ENCODE data around the gene TXNL1.
"Not testable (repeated sequence)": the region's sequence is repeated elsewhere in the genome, so short reads cannot be mapped to it uniquely, and the experiment has no call there.

The TXNL1 gene

DNA sequence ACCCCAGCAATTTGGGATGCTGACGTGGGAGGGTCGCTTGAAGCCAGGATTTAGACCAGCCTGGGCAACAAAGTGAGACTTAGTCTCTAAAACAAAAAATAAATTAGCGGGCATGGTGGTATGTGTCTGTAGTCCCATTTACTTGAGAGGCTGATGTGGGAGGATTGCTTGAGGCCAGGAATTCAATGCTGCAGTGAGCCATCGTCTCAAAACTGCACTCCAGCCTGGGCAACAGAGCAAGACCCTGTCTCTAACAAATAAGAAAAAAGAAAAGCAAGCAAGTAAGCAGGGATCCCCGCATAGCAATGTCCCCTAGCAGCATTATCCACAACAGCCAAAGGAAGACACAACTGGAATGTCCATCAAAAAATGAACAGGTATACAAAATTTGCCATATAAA lies 3.4 kb downstream of the TXNL1 start:
- peaks cover 9% of the 10 kb centered on the region for H3K36me3 Mint-ChIP-seq

DNA sequence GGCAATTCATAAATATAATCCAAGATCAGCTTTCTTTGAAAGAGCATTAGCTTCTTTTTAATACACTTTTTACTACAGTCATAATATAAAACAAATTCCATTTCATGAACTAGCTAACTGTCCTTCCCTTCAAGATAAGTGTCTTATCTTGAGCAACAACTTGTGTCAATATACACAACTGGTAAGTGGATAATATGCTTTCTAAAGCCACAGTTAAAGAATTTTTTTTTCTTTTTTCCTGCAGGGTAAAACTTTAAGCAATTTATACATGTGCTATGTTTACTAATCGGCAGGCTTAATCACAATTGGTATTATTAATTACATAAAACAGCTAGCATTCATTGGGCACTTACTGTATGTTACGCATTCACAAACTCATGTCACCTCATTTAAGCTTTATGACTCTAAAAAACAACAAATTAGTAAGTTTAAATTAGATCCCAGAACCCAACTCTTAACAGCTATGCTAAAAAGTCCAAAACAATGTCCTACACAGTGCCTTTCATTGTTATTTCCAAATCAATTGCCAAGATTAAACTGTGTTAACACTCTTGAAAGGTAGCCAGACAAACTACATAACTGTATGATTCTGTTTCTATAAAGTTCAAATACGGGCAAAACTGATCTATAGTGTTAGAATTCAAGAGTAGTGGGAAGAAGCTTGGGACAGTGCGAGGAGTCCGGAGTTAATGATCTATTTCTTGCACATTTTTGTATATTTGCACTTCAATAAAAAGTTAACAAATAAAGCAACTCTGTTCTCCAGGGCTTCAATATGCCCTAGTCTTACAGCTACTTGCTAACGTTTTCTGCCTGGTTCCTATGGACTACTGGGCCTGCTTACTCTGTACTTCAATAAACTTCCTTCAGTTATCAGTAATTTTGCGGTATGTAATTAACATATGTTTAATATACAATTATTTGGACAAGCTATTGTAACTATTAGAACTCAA lies 6.0 kb downstream of the TXNL1 start:
- H3K27me3 Mint-ChIP-seq = no peaks in the 10 kb centered on the region
- H3K4me1 Mint-ChIP-seq = peaks cover 47% of the 10 kb centered on the region
- H3K4me3 Mint-ChIP-seq = no peak overlapping the region
- no peaks in the 10 kb centered on the region for H3K9me3 Mint-ChIP-seq
- H3K36me3 Mint-ChIP-seq = peaks cover 11% of the 10 kb centered on the region
- DNase-seq (ENCODE audit: low spot score in 2 of 2) = no peak
- no peak for ATAC-seq (ENCODE audit: low read depth)
- no peak overlapping the region for H3K27ac Mint-ChIP-seq

More for the DNA sequence above, 3.4 kb downstream of the TXNL1 start:
- H3K4me3 Mint-ChIP-seq = no peak overlapping the region
- DNase-seq (ENCODE audit: low spot score in 2 of 2) (no peak), ATAC-seq (ENCODE audit: low read depth) (no peak)
- H3K9me3 Mint-ChIP-seq = peaks cover 1% of the 10 kb centered on the region
- H3K27ac Mint-ChIP-seq = peak overlapping the region; percentile 11
- peaks cover 41% of the 10 kb centered on the region for H3K4me1 Mint-ChIP-seq
- no peaks in the 10 kb centered on the region for H3K27me3 Mint-ChIP-seq

DNA sequence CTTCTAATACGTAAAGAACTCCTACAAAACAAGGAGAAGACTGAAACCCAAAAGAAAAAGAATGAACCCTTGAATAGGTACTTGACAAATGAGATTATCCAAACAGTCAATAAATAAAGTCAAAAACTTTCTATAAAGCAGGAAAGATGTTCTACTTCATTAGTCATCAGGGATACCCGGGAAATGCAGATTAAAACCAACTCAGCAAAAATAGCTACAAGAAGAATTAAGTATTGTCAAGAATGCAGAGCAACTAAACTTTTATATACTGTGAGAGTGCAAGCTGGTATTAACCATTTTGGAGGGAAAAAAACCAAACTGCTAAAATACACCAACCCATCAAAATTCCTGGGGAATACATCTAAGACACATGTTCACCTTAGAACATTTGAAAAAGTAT lies 10.4 kb downstream of the TXNL1 start:
- no peak overlapping the region for H3K27ac Mint-ChIP-seq

DNA sequence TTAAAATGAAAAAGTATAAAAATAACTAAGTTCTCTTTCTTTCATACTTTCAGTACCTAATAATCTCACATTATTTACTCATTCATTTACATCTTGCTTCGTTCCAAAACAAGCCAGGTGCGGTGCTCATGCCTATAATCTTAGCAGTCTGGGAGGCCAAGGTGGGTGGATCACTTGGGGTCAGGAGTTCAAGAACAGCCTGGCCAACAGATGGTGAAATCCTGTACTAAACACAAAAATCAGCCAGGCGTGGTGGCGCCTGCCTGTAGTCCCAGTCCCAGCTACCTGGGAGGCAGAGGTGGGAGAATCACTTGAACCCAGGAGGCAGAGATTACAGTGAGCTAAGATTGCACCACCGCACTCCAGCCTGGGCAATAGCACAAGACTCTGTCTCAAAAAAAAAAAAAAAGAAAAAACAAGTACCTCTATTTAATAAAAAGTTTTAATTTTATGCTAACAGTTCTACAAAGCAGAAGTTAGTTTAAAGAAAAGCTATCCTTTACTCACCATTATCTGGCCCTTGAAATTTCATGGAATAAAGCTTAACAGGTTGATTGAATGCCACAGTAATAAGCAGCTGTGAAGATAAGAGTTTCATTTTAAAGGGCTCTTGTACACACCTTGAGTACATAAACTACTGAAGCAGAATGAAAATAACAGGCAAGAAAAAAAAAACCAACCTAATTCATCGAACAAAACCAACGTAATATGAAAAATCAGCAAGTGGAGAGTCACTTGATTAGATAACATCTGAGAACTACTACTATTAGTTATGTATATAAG lies 22.5 kb downstream of the TXNL1 start:
- ATAC-seq (ENCODE audit: low read depth) = no peak
- Mint-ChIP-seq H3K9me3 (no peaks in the 10 kb centered on the region), H3K4me3 (no peak overlapping the region), H3K27me3 (no peaks in the 10 kb centered on the region), H3K36me3 (peaks cover 37% of the 10 kb centered on the region), H3K4me1 (peaks cover 6% of the 10 kb centered on the region), H3K27ac (peak overlapping the region; percentile 65)
- DNase-seq (ENCODE audit: low spot score in 2 of 2) = no peak

More for the DNA sequence above, 10.4 kb downstream of the TXNL1 start:
- Mint-ChIP-seq H3K4me3 (no peak overlapping the region), H3K9me3 (no peaks in the 10 kb centered on the region), H3K36me3 (peaks cover 6% of the 10 kb centered on the region), H3K4me1 (peaks cover 28% of the 10 kb centered on the region), H3K27me3 (no peaks in the 10 kb centered on the region)
- ATAC-seq (ENCODE audit: low read depth) (no peak), DNase-seq (ENCODE audit: low spot score in 2 of 2) (no peak)

DNA sequence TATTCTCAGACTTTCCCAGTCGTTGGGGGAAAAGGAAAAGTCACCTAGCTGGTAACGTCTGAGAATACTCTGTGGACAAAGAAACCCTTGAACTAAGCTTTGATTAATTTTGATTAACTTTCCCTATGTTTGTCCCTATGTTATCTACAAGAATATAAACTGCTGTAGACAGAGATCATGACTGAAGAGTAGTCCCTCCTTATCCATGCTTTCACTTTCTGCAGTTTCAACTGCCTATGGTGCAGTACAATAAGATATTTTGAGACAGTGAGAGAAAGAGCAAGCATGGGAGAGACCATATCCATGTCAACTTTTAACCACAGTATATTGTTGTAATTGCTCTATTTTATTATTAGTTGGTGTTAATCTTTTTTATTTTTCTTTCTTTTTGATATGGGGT lies 31.8 kb downstream of the TXNL1 start:
- H3K4me1 Mint-ChIP-seq = peaks cover 2% of the 10 kb centered on the region
- H3K27me3 Mint-ChIP-seq = no peaks in the 10 kb centered on the region
- peaks cover 30% of the 10 kb centered on the region for H3K36me3 Mint-ChIP-seq
- no peak overlapping the region for H3K27ac Mint-ChIP-seq
- no peaks in the 10 kb centered on the region for H3K9me3 Mint-ChIP-seq
- DNase-seq (ENCODE audit: low spot score in 2 of 2) (no peak), ATAC-seq (ENCODE audit: low read depth) (no peak)
- no peak overlapping the region for H3K4me3 Mint-ChIP-seq

DNA sequence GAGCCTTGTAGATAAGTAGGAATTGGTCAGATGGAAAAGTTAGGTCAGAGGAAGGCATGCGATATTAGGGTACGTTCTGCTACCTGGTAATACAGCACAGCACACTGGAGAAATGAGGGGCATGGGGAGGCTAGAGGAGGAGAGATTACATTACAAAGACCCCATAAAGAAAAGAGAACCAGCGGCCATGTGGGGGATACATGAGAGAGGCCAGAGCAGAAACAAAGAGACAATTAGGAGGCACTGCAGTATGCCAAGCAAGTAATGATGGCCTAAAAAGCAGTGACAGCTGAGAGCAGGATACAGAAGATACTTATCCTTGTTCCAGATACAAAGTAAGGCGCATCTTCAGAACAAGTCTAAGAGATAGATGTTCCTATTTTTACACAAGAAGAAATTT lies 40.0 kb downstream of the TXNL1 start:
- H3K27me3 Mint-ChIP-seq = no peaks in the 10 kb centered on the region
- DNase-seq (ENCODE audit: low spot score in 2 of 2) (no peak), ATAC-seq (ENCODE audit: low read depth) (no peak)
- H3K27ac Mint-ChIP-seq = no peak overlapping the region
- H3K36me3 Mint-ChIP-seq = peaks cover 1% of the 10 kb centered on the region
- H3K4me1 Mint-ChIP-seq = no peaks in the 10 kb centered on the region
- no peaks in the 10 kb centered on the region for H3K9me3 Mint-ChIP-seq
- no peak overlapping the region for H3K4me3 Mint-ChIP-seq

DNA sequence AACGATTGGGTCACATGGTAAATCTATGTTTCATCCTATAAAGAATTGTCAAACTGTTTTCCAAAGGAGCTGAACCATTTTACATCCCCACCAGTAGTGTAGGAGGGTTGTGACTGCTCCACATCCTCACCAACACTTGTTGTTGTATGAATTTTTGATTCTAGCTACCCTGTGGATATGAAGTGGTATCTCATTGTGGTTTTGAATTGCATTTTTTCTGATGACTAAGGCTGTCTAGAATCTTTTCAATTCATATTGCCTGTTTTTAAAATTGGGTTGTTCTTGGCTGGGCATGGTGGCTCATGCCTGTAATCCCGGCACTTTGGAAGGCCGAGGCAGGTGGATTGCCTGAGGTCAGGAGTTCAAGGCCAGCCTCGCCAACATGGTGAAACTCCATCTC lies 44.5 kb downstream of the TXNL1 start:
- no peak for ATAC-seq (ENCODE audit: low read depth)
- DNase-seq (ENCODE audit: low spot score in 2 of 2) = no peak
- no peaks in the 10 kb centered on the region for H3K36me3 Mint-ChIP-seq
- H3K4me3 Mint-ChIP-seq = no peak overlapping the region
- no peak overlapping the region for H3K27ac Mint-ChIP-seq
- no peaks in the 10 kb centered on the region for H3K9me3 Mint-ChIP-seq
- no peaks in the 10 kb centered on the region for H3K27me3 Mint-ChIP-seq
- no peaks in the 10 kb centered on the region for H3K4me1 Mint-ChIP-seq

DNA sequence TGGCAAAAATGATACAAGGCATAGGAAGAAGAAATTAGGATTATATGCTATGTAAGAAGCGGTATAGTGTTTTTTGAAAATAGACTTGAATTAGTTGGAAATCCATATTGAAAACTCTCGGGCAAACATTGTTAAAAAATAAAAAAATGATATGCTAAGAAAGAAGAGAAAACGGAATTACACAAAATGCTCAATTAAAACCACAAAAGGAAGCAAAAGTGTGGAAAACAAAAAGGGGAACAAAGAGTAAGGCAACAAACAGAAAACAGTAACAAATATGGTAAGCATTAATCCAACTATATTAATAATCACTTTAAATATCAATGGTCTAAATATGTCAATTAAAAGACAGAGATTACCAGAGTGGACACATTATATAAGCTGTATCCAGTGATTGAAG lies 58.4 kb downstream of the TXNL1 start:
- H3K27ac Mint-ChIP-seq = no peak overlapping the region
- H3K4me1 Mint-ChIP-seq = peaks cover 2% of the 10 kb centered on the region
- H3K27me3 Mint-ChIP-seq = peaks cover 3% of the 10 kb centered on the region
- no peaks in the 10 kb centered on the region for H3K9me3 Mint-ChIP-seq
- ATAC-seq (ENCODE audit: low read depth) = no peak
- no peak overlapping the region for H3K4me3 Mint-ChIP-seq
- no peaks in the 10 kb centered on the region for H3K36me3 Mint-ChIP-seq
- no peak for DNase-seq (ENCODE audit: low spot score in 2 of 2)

DNA sequence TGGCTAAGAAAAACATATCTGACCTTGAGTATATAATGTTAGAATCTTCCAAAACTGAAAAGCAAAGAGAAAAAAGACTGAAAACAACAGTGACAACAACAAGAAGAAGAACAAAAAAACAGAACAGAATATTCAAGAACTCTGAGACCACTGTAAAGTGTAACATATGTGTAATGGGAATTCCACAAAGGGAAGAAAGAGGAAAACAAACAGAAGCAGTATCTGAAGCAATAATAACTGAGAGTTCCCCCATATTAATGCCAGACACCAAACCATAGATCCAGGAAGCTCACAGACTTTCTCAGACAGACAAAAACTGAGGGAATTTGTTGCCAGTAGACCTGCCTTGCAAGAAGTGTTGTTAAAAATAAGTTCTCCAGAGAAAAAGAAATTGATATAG lies 58.9 kb downstream of the TXNL1 start:
- peaks cover 3% of the 10 kb centered on the region for H3K27me3 Mint-ChIP-seq

DNA sequence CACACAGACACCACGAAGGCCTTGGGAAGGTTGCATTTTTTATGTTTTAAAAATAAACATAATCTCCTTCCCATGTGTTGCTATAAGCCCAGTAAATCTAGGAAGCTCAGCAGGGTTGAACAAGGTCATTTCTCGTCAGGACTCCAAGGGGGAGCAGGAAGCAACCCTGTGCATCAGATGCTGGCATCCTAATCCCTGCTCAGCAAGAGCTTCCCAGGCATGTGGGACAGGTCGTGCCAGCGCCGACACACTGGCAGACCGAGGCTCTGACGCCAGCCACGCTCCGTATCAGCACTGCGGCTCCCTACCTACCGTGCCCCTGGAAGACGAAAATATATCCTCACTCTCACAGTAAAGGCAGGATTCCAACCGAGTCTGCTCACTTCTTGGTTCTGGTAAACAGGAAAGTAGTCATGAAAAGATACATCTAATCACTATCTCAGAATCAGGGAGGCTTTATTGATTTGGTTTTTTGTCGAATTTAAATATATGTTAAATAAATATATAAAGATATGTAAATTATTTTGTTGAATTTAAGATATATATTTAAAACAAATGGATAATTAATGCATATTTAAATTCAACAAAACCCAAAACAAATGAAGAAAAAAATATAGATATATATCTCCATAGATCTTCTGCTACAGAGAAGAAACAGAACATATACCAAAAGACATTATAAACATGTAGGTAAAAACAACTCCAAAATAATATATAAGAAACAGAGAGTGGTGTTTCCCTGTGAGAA lies 61.4 kb downstream of the TXNL1 start:
- no peak overlapping the region for H3K27ac Mint-ChIP-seq
- H3K27me3 Mint-ChIP-seq = peaks cover 3% of the 10 kb centered on the region
- H3K36me3 Mint-ChIP-seq = no peaks in the 10 kb centered on the region
- DNase-seq (ENCODE audit: low spot score in 2 of 2) (no peak), ATAC-seq (ENCODE audit: low read depth) (no peak)
- peaks cover 2% of the 10 kb centered on the region for H3K4me1 Mint-ChIP-seq
- H3K4me3 Mint-ChIP-seq = no peak overlapping the region
- no peaks in the 10 kb centered on the region for H3K9me3 Mint-ChIP-seq

More for the DNA sequence above, 58.9 kb downstream of the TXNL1 start:
- H3K4me3 Mint-ChIP-seq = no peak overlapping the region
- H3K36me3 Mint-ChIP-seq = no peaks in the 10 kb centered on the region
- H3K4me1 Mint-ChIP-seq = peaks cover 2% of the 10 kb centered on the region
- no peak for ATAC-seq (ENCODE audit: low read depth)
- DNase-seq (ENCODE audit: low spot score in 2 of 2) = no peak
- no peak overlapping the region for H3K27ac Mint-ChIP-seq
- no peaks in the 10 kb centered on the region for H3K9me3 Mint-ChIP-seq

DNA sequence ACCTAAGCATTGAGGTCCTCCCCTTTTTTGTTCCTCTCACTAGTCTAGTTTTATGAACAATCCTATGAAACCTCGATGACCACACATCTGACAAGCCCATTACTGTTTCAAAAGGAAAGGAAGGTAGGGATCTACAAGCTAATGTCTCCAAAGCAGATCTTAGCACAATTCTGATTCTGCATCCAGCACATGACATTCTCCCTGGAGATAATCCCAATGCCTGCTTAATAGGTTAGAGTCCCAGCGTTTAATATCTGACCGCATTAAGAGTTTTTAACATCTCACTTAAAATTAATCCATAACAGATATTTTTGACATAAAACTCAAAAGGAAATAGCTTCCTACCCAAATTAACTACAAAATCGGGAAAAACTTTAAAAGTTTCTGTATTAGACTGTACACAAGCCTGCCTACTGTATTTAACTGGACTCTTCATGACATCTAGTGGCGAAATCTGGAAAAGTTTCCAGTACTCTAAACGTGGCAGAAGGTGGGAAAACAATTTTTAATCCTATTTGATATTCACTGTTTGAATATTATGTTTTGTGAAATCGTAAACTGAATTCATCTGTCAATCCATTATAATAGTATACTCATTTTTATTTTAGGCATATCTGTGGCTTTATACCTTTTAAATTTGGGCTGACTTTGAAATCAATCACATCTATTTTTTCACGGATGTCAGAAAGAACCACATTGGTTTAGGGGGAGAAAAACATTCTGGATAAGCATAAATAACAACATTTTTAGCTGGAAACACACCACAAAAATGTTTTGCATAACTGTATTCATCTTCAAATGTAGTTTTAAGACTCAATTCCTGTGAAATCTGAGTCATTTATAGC lies 62.4 kb downstream of the TXNL1 start:
- Mint-ChIP-seq H3K36me3 (no peaks in the 10 kb centered on the region), H3K9me3 (no peaks in the 10 kb centered on the region), H3K4me3 (no peak overlapping the region), H3K27me3 (peaks cover 3% of the 10 kb centered on the region), H3K4me1 (peaks cover 2% of the 10 kb centered on the region), H3K27ac (no peak overlapping the region)
- ATAC-seq (ENCODE audit: low read depth) (peak; percentile 70), DNase-seq (ENCODE audit: low spot score in 2 of 2) (peak in 1 of 2 donors; percentile 33)

DNA sequence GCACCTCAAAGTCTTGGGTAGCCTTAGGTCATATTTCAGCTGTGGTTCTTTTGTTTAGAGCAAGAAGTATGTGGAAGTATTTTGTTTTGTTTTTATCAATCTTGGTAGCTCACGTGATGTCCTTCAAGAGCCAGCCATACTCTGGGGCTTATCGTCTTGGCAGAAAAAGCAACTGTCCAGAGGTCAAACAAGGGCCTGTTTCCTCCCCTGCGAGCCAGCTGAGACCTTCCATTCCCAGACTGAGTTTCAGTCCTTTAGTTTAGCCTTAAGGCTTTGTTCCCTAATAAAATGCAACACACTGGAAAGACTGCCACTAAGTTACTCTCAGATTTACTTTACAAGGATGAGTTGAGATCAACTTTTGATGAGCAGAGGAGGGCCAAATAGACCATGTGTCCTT lies 63.5 kb downstream of the TXNL1 start:
- DNase-seq (ENCODE audit: low spot score in 2 of 2) (no peak), ATAC-seq (ENCODE audit: low read depth) (no peak)
- Mint-ChIP-seq H3K4me1 (no peaks in the 10 kb centered on the region), H3K9me3 (no peaks in the 10 kb centered on the region), H3K4me3 (no peak overlapping the region), H3K27me3 (peaks cover 2% of the 10 kb centered on the region), H3K36me3 (no peaks in the 10 kb centered on the region), H3K27ac (no peak overlapping the region)

DNA sequence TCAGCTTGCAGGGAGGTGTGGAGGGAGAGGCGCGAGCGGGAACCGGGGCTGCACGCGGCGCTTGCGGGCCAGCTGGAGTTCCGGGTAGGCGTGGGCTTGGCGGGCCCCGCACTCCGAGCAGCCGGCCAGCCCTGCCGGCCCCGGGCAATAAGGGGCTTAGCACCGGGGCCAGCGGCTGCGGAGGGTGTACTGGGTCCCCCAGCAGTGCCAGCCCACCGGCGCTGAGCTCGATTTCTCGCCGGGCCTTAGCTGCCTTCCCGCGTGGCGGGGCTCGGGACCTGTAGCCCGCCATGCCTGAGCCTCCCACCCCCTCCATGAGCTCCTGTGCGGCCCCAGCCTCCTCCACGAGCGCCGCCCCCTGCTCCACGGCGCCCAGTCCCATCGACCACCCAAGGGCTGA lies 66.1 kb downstream of the TXNL1 start:
- H3K27me3 Mint-ChIP-seq; H3K4me1 Mint-ChIP-seq; H3K27ac Mint-ChIP-seq; ATAC-seq (ENCODE audit: low read depth); H3K36me3 Mint-ChIP-seq; H3K4me3 Mint-ChIP-seq; H3K9me3 Mint-ChIP-seq; DNase-seq (ENCODE audit: low spot score in 2 of 2): not testable (repeated sequence)

Data from memory B cell (primary cell).